ENCODE measurements around the gene FBXL7.

GRCh38 chr5:15669826-15670225 lies 169.8 kb downstream of the FBXL7 start:
- TF ChIP-seq MYC (IDR thresholded peaks at IDR 0.05; ENCODE audit: low read depth, low read length) (no peak), POLR2A (IDR thresholded peaks at IDR 0.05; ENCODE audit: extremely low read depth, insufficient read length) (no peak), CTCF (IDR thresholded peaks at IDR 0.05; ENCODE audit: low read depth, low read length) (no peak)

Measured in NB4 (cell line).